Stomach (tissue), 4 donors: ENCODE results near the gene XPC.

Experiments
- EP300 ChIP-seq: sonication (generic); formaldehyde crosslinking; IDR thresholded peaks from one replicate; pipeline ENCODE4 v1.6.1; 2017; ENCODE audit warnings: antibody characterized with exemption
- POLR2A ChIP-seq, 4 donors: fragments of 450-650 bp; IDR thresholded peaks; one replicate each; pipeline ENCODE4 v1.6.1; 2016; ENCODE audit warnings: antibody characterized with exemption in 4 of 4, control low read depth in 2 of 4, mild to moderate bottlenecking in 1 of 4, moderate library complexity in 1 of 4
- TF ChIP-seq, protein P1 (sequence below), 7 experiments: fragments of 450-650 bp in 4 of 7; fragments of 200-600 bp in 3 of 7; sonication (generic) in 3 of 7; IDR thresholded peaks; one replicate each; pipeline ENCODE4 v1.5.1; 2016 to 2019; ENCODE audit warnings: antibody characterized with exemption in 7 of 7, control low read depth in 2 of 7, mild to moderate bottlenecking in 1 of 7

DNA sequence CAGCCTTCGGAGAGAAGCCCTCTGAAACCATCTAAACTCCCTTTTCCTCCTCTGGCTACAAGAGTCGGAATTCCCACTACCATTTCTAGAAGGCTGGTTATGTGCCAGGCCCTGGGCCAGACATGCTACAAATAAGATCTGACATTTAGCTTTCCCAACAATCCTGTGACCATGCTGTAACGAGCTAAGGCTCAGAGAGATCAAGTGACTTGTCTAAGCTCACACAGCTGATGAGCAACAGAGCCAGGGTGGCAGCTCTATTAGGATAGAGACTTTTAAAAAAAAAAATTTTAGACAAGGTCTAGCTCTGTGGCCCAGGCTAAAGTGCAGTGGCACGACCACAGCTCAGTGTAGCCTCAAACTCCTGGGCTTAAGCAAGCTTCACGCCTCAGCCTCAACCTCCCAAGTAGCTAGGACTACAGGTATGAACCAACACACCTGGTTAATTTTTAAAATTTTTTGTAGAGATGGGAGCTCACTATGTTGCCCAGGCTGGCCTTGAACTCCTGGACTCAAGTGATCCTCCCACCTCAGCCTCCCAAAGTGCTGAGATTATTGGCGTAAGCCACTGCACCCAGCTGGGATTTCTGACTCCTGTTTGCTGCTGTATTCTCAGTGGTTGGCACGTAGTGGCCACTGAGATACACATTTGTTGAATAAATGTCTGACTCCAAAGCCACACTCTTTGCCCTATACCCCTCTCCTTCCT, 34.8 kb upstream of the XPC start:
- TF ChIP-seq, protein P1, sequence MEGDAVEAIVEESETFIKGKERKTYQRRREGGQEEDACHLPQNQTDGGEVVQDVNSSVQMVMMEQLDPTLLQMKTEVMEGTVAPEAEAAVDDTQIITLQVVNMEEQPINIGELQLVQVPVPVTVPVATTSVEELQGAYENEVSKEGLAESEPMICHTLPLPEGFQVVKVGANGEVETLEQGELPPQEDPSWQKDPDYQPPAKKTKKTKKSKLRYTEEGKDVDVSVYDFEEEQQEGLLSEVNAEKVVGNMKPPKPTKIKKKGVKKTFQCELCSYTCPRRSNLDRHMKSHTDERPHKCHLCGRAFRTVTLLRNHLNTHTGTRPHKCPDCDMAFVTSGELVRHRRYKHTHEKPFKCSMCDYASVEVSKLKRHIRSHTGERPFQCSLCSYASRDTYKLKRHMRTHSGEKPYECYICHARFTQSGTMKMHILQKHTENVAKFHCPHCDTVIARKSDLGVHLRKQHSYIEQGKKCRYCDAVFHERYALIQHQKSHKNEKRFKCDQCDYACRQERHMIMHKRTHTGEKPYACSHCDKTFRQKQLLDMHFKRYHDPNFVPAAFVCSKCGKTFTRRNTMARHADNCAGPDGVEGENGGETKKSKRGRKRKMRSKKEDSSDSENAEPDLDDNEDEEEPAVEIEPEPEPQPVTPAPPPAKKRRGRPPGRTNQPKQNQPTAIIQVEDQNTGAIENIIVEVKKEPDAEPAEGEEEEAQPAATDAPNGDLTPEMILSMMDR (IDR thresholded peaks at IDR 0.05): no peak
- TF ChIP-seq POLR2A (IDR thresholded peaks at IDR 0.05) (no peak), EP300 (no peak)
